Activated CD8-positive, alpha-beta T cell treated with anti-CD3 and anti-CD28 coated beads for 36 hours (primary cell): ENCODE data around the gene FAM114A2. TPM values are rescaled to one million over a fixed set of nuclear protein-coding genes. Genes with fewer than 3 reads are reported as not detected.

Source experiments
- ATAC-seq: fragments of 200-7000 bp; cut with Tn5 transposase; one replicate; pipeline ENCODE4 v1.10.0; 2021; ENCODE audit warnings: mild to moderate bottlenecking, moderate library complexity
- CTCF ChIA-PET: fragments of 350-600 bp; sonication (Branson Sonifier 250); formaldehyde crosslinking; loops from one replicate; lab custom pipeline; 2021; ENCODE audit warnings: antibody characterized with exemption; lab: Charles Lee
- POLR2A ChIA-PET: fragments of 350-600 bp; sonication (Branson Sonifier 250); formaldehyde crosslinking; loops from one replicate; lab custom pipeline; 2021; ENCODE audit warnings: antibody characterized with exemption; lab: Charles Lee
- DNase-seq: peaks from one replicate; pipeline ENCODE4 v3.0.0-alpha.2; 2020
- H3K27ac Mint-ChIP-seq: one replicate; pipeline ENCODE4 v1.8.0; 2021; ENCODE audit warnings: mild to moderate bottlenecking, mixed read lengths
- H3K27me3 Mint-ChIP-seq: one replicate; pipeline ENCODE4 v1.8.0; 2021; ENCODE audit warnings: mixed read lengths
- H3K36me3 Mint-ChIP-seq: one replicate; pipeline ENCODE4 v1.8.0; 2021; ENCODE audit warnings: low read depth, mixed read lengths
- H3K4me1 Mint-ChIP-seq: one replicate; pipeline ENCODE4 v1.8.0; 2021; ENCODE audit warnings: low read depth, mixed read lengths
- H3K4me3 Mint-ChIP-seq: one replicate; pipeline ENCODE4 v1.8.0; 2021; ENCODE audit warnings: mild to moderate bottlenecking, moderate library complexity, mixed read lengths
- H3K9me3 Mint-ChIP-seq: one replicate; pipeline ENCODE4 v1.8.0; 2021; ENCODE audit warnings: mixed read lengths
- intact Hi-C: fragments of 100-400 bp; cut with micrococcal nuclease; formaldehyde crosslinking; loops from one replicate; pipeline ENCODE4 v1.10.0; 2022
- total RNA-seq, 2 experiments: library from RNA; stranded (reverse); gene quantifications; one replicate each; pipeline ENCODE4 v1.2.3, GENCODE V29; 2021
- TF ChIP-seq, protein P1 (sequence below): fragments of 200-600 bp; IDR thresholded peaks from one replicate; pipeline ENCODE4 v1.8.0; 2022; ENCODE audit warnings: antibody characterized with exemption, mild to moderate bottlenecking

FAM114A2 gene
- total RNA-seq, 2 experiments from 2014 or later = 25.6 to 26.9 TPM

DNA sequence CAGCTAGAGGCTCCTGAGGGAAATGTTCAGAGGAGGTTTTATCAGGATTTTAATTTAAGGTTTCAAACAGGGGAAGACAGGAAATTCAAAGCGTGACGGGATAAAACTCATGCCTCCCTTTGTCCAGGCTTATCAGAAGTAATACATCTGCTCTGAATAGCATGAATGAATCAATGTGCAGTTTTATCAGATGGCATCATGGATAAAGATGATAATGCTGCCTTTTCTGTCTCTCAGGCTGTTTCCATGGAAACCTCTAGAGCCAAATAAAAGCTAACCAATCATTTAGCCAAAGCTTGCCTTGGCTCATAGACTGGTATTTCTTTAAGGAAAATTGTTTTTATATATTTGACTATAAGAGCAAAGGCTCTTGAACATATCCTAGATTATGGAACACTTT is 16.5 kb upstream of the FAM114A2 start:
- CTCF ChIA-PET = interaction anchor here (2.3 kb wide), 1 partner anchor 17 kb away, joined by 18 read pairs; no protein-coding TSS in a partner anchor
- POLR2A ChIA-PET = interaction anchor here (1.1 kb wide), 1 partner anchor 17 kb away, joined by 3 read pairs; the partner anchor contains the start of genes FAM114A2 and MFAP3
- no peak for ATAC-seq
- intact Hi-C loops = no loop called here
- Mint-ChIP-seq H3K27ac (no peak overlapping the region), H3K4me3 (no peak overlapping the region), H3K36me3 (peaks cover 39% of the 10 kb centered on the region), H3K9me3 (no peaks in the 10 kb centered on the region), H3K4me1 (peaks cover 38% of the 10 kb centered on the region), H3K27me3 (no peaks in the 10 kb centered on the region)
- TF ChIP-seq, protein P1, sequence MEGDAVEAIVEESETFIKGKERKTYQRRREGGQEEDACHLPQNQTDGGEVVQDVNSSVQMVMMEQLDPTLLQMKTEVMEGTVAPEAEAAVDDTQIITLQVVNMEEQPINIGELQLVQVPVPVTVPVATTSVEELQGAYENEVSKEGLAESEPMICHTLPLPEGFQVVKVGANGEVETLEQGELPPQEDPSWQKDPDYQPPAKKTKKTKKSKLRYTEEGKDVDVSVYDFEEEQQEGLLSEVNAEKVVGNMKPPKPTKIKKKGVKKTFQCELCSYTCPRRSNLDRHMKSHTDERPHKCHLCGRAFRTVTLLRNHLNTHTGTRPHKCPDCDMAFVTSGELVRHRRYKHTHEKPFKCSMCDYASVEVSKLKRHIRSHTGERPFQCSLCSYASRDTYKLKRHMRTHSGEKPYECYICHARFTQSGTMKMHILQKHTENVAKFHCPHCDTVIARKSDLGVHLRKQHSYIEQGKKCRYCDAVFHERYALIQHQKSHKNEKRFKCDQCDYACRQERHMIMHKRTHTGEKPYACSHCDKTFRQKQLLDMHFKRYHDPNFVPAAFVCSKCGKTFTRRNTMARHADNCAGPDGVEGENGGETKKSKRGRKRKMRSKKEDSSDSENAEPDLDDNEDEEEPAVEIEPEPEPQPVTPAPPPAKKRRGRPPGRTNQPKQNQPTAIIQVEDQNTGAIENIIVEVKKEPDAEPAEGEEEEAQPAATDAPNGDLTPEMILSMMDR = no peak
- DNase-seq = no peak

- ATAC-seq (no peak), DNase-seq (no peak)
- intact Hi-C loops = no loop called here
- H3K4me1 Mint-ChIP-seq = peaks cover 25% of the 10 kb centered on the region
- H3K4me3 Mint-ChIP-seq = no peak overlapping the region
- H3K9me3 Mint-ChIP-seq = no peaks in the 10 kb centered on the region
- H3K36me3 Mint-ChIP-seq = peaks cover 49% of the 10 kb centered on the region
- peak overlapping the region; percentile 38 for H3K27ac Mint-ChIP-seq
- TF ChIP-seq, protein P1 = no peak
- no peaks in the 10 kb centered on the region for H3K27me3 Mint-ChIP-seq
- POLR2A ChIA-PET = no interaction called here
- CTCF ChIA-PET = interaction anchor here (1.1 to 2.4 kb wide), 2 partner anchors 11 to 19 kb away, joined by 3 to 8 read pairs; no protein-coding TSS in a partner anchor
These were observed 14.8 kb upstream of the FAM114A2 start for GRCh38 chr5:154053468-154053867.

GRCh38 chr5:154049636-154050035 is 10.9 kb upstream of the FAM114A2 start:
- Mint-ChIP-seq H3K36me3 (peaks cover 47% of the 10 kb centered on the region), H3K27ac (no peak overlapping the region), H3K9me3 (no peaks in the 10 kb centered on the region), H3K27me3 (no peaks in the 10 kb centered on the region), H3K4me3 (no peak overlapping the region), H3K4me1 (peaks cover 38% of the 10 kb centered on the region)
- DNase-seq (no peak), ATAC-seq (no peak)
- ChIA-PET POLR2A (interaction anchor here (1.3 kb wide), 1 partner anchor 9 kb away, joined by 5 read pairs; no protein-coding TSS in a partner anchor), CTCF (interaction anchor here (0.7 to 2.8 kb wide), 4 partner anchors 9 to 23 kb away, joined by 3 to 11 read pairs (median 6); partner anchors contain the start of genes FAM114A2 and MFAP3)
- TF ChIP-seq, protein P1 = no peak
- intact Hi-C loops = no loop called here

DNA sequence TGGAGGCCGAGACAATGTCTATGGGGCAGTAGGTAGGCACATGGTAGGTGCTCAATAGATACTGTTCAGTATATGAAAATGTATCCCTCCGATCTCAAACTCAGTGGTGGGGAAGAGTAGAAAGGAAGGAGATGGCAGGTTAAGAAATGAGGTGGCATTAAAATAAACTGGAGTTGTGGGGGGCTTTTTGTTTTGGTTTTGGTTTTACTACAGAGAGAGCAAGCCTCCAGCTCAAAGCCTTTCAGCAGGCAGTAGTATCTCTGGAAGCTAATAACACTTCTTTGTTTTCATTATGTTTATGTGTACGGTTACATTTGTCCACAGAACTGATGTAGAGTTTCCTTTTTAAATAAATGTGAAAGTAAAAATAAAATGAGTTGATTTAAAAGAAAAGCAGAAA is 8.6 kb upstream of the FAM114A2 start:
- peaks cover 31% of the 10 kb centered on the region for H3K36me3 Mint-ChIP-seq
- intact Hi-C loops = no loop called here
- ATAC-seq = no peak
- peak overlapping the region; percentile 72 for H3K27ac Mint-ChIP-seq
- no peak for DNase-seq
- no peak overlapping the region for H3K4me3 Mint-ChIP-seq
- ChIA-PET CTCF (interaction anchor here (1.4 to 2.8 kb wide), 2 partner anchors 11 to 18 kb away, joined by 3 to 11 read pairs; no protein-coding TSS in a partner anchor), POLR2A (interaction anchor here (1.3 kb wide), 1 partner anchor 11 kb away, joined by 5 read pairs; no protein-coding TSS in a partner anchor)
- H3K9me3 Mint-ChIP-seq = no peaks in the 10 kb centered on the region
- TF ChIP-seq, protein P1 = no peak
- peaks cover 38% of the 10 kb centered on the region for H3K4me1 Mint-ChIP-seq
- no peaks in the 10 kb centered on the region for H3K27me3 Mint-ChIP-seq

DNA sequence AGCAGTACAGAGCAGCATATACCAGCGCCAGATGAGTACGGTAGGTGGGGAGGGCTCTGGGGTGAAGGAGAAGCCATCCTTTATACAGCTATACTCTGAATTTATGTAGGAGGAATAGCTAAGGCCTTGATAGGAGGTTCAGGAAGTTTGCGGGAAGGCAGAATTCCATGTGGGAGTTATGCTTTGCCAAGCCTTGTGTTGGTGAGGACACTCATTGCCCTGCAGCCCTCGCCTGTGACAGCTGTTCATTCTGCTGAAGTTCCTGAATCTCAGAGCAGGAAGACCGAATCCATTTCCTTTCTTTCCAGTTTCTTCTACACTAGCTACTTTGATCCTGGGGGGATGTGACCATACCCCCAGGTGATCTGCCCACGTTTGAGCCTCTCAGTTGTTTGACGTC is 7.8 kb upstream of the FAM114A2 start:
- peak overlapping the region; percentile 72 for H3K27ac Mint-ChIP-seq
- H3K27me3 Mint-ChIP-seq = no peaks in the 10 kb centered on the region
- no peaks in the 10 kb centered on the region for H3K9me3 Mint-ChIP-seq
- peaks cover 44% of the 10 kb centered on the region for H3K4me1 Mint-ChIP-seq
- POLR2A ChIA-PET = interaction anchor here (1.3 kb wide), 1 partner anchor 12 kb away, joined by 5 read pairs; no protein-coding TSS in a partner anchor
- intact Hi-C loops = no loop called here
- H3K36me3 Mint-ChIP-seq = peaks cover 27% of the 10 kb centered on the region
- no peak overlapping the region for H3K4me3 Mint-ChIP-seq
- no peak for ATAC-seq
- no peak for DNase-seq
- TF ChIP-seq, protein P1 = no peak
- CTCF ChIA-PET = interaction anchor here (1.0 kb wide), 1 partner anchor 26 kb away, joined by 4 read pairs; no protein-coding TSS in a partner anchor
